ENCODE measurements around the gene PARVB. TPM values are rescaled to one million over a fixed set of nuclear protein-coding genes. Genes with fewer than 3 reads are reported as not detected.

The PARVB gene
- total and polyA plus RNA-seq, 10 of the 15 experiments (the other 5 are each of a cell fraction or from before 2014, with no cell fraction given), result 5.2 to 264 (median 76.0) TPM

GRCh38 chr22:44136112-44136511, 112.0 kb downstream of the PARVB start:
- Histone ChIP-seq H3K27ac (ENCODE audit: control insufficient read depth, insufficient read depth) (no peak overlapping the region), H3K79me2 (ENCODE audit: control insufficient read depth, insufficient read depth, low read length) (no peaks in the 10 kb centered on the region), H4K20me1 (ENCODE audit: control insufficient read depth, insufficient read depth) (no peaks in the 10 kb centered on the region), H3K4me3 (no peak overlapping the region), H3K4me1 (ENCODE audit: control insufficient read depth, insufficient read depth, low read length) (no peaks in the 10 kb centered on the region), H3K27me3 (replicated peaks in 1 of 2; ENCODE audit: control insufficient read depth in 2 of 2, insufficient read depth in 2 of 2, low read length in 1 of 2) (no peaks in the 10 kb centered on the region), H3K36me3 (ENCODE audit: control insufficient read depth in 2 of 2, insufficient read depth in 2 of 2, low read length in 1 of 2) (peaks cover 39 to 63% of the 10 kb centered on the region in 2 experiments), H3K9me3 (replicated peaks; ENCODE audit: control insufficient read depth, insufficient read depth, low read length) (peaks cover 18% of the 10 kb centered on the region; the same call in 1 of the 3 replicates), H2AFZ (ENCODE audit: control insufficient read depth, low read depth, low read length) (no peak overlapping the region), H3K4me2 (ENCODE audit: control insufficient read depth, insufficient read depth) (no peak overlapping the region), H3K9ac (ENCODE audit: control insufficient read depth, insufficient read depth, low read length) (no peak overlapping the region)
- ChIA-PET CTCF (no interaction called here), SMC1A (ENCODE audit: uncharacterized antibody, unreplicated experiment) (no interaction called here), RAD21 (ENCODE audit: unreplicated experiment) (no interaction called here), POLR2A (no interaction called here)
- BruUV-seq (replicated peaks), result no TSS peak
- 84% methylated on average over 8 of the region's 8 CpGs for WGBS (ENCODE audit: insufficient coverage, insufficient replicate concordance, low lambda C conversion rate, missing lambda C conversion rate)
- FAIRE-seq, result no peak
- intact Hi-C loops (cut with micrococcal nuclease; ENCODE audit: unreplicated experiment) (no loop called here), in situ Hi-C loops (cut with MboI) (no loop called here)
- no peak for ATAC-seq
- TF ChIP-seq, protein P1, sequence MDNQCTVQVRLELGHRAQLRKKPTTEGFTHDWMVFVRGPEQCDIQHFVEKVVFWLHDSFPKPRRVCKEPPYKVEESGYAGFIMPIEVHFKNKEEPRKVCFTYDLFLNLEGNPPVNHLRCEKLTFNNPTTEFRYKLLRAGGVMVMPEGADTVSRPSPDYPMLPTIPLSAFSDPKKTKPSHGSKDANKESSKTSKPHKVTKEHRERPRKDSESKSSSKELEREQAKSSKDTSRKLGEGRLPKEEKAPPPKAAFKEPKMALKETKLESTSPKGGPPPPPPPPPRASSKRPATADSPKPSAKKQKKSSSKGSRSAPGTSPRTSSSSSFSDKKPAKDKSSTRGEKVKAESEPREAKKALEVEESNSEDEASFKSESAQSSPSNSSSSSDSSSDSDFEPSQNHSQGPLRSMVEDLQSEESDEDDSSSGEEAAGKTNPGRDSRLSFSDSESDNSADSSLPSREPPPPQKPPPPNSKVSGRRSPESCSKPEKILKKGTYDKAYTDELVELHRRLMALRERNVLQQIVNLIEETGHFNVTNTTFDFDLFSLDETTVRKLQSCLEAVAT (IDR thresholded peaks at IDR 0.05), result no peak
- TF ChIP-seq RELB (IDR thresholded peaks at IDR 0.05; ENCODE audit: low read depth), result no peak
- no peak for TF ChIP-seq BCL11A (IDR thresholded peaks at IDR 0.05; ENCODE audit: low read depth, low read length)
- no peak for TF ChIP-seq MTA3 (IDR thresholded peaks at IDR 0.05; ENCODE audit: borderline replicate concordance, low read length)
- no peak for TF ChIP-seq CEBPZ (IDR thresholded peaks at IDR 0.05; ENCODE audit: low read depth, low read length)
- TF ChIP-seq USF1 (IDR thresholded peaks at IDR 0.05; ENCODE audit: borderline replicate concordance, extremely low read length, insufficient read depth, low read depth, low read length), result no peak
- TF ChIP-seq JUND (IDR thresholded peaks at IDR 0.05; ENCODE audit: low read depth, low read length), result no peak
- DNase-seq (ENCODE audit: low read depth, low spot score), result no peak

Data from GM12878 (cell line).